Mammary epithelial cell (primary cell): ENCODE measurements around the gene SNX30.

Experiments
- EZH2 ChIP-seq: IDR thresholded peaks from 2 replicates; pipeline ENCODE4 v1.6.1; 2012; ENCODE audit warnings: low read length, inconsistent platforms, borderline replicate concordance
- TF ChIP-seq, protein P1 (sequence below), 2 donors: IDR thresholded peaks in 1 of 2; conservative IDR thresholded peaks in 1 of 2; 2 replicates each; pipeline ENCODE4 v1.5.1; 2011 to 2012; ENCODE audit warnings: inconsistent platforms in 2 of 2, low read length in 2 of 2, mild to moderate bottlenecking in 2 of 2, control low read depth in 1 of 2, low read depth in 1 of 2; ENCODE audit not compliant: insufficient read depth in 1 of 2; ENCODE audit errors: extremely low read depth in 1 of 2

DNA sequence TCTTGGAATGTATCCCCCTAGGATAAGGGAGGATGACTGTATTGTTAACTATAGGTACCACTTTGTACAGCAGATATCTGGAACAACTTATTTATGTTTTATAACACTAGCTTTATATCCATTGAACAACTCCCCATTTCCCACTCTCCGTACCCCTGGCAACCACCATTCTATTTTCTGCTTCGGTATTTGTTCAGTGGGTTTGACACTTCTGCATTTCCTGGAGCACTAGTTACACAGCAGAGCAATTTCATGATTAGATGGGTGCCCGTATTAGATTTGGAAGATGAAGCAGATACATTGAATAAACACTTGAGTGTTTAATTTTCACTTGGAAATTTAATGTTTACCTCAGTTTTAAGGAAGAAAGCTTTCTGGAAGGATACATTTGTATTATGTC, 72.7 kb downstream of the SNX30 start:
- TF ChIP-seq, protein P1, sequence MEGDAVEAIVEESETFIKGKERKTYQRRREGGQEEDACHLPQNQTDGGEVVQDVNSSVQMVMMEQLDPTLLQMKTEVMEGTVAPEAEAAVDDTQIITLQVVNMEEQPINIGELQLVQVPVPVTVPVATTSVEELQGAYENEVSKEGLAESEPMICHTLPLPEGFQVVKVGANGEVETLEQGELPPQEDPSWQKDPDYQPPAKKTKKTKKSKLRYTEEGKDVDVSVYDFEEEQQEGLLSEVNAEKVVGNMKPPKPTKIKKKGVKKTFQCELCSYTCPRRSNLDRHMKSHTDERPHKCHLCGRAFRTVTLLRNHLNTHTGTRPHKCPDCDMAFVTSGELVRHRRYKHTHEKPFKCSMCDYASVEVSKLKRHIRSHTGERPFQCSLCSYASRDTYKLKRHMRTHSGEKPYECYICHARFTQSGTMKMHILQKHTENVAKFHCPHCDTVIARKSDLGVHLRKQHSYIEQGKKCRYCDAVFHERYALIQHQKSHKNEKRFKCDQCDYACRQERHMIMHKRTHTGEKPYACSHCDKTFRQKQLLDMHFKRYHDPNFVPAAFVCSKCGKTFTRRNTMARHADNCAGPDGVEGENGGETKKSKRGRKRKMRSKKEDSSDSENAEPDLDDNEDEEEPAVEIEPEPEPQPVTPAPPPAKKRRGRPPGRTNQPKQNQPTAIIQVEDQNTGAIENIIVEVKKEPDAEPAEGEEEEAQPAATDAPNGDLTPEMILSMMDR (conservative IDR thresholded peaks at IDR 0.05 in 1 of 2, IDR thresholded peaks at IDR 0.05 in 1 of 2; ENCODE audit: extremely low read depth in 1 of 2, insufficient read depth in 1 of 2, low read depth in 1 of 2, low read length in 2 of 2) = no peak
- no peak for TF ChIP-seq EZH2
